GM19324 (cell line): ENCODE results near the gene NUDT17.

Experiments used
- ATAC-seq: cut with Tn5 transposase; IDR thresholded peaks from one replicate; pipeline ENCODE4 v1.9.1; 2021; ENCODE audit warnings: mild to moderate bottlenecking, moderate library complexity; ENCODE audit not compliant: unreplicated experiment, low FRiP score

NUDT17 gene

GRCh38 chr1:145846201-145846612, 777 bp downstream of the NUDT17 start:
- ATAC-seq, result no peak

GRCh38 chr1:145847827-145848226, 2.4 kb downstream of the NUDT17 start:
- no peak for ATAC-seq

- no peak for ATAC-seq
Observed at GRCh38 chr1:145849356-145850160, 4.1 kb downstream of the NUDT17 start.

- no peak for ATAC-seq
Observed at GRCh38 chr1:145855426-145855948, 10.1 kb downstream of the NUDT17 start.

- ATAC-seq, result no peak
Observed at GRCh38 chr1:145857170-145857569, 11.7 kb downstream of the NUDT17 start.

GRCh38 chr1:145858238-145858900, 12.9 kb downstream of the NUDT17 start:
- no peak for ATAC-seq

GRCh38 chr1:145858901-145859490, 13.6 kb downstream of the NUDT17 start, which contains the start of gene PIAS3:
Gene PIAS3, minus strand, starts transcription at chr1:145859081. Its CDS starts 91 bp downstream, at chr1:145858990.
- ATAC-seq, result peak; percentile 92

- peak; percentile 68 for ATAC-seq
Observed at GRCh38 chr1:145859491-145860023, 14.1 kb downstream of the NUDT17 start.

- no peak for ATAC-seq
Observed at GRCh38 chr1:145863282-145864018, 18.0 kb downstream of the NUDT17 start.

GRCh38 chr1:145868232-145868631, 22.8 kb downstream of the NUDT17 start:
- ATAC-seq, result no peak

GRCh38 chr1:145871994-145872924, 26.8 kb downstream of the NUDT17 start:
- ATAC-seq, result no peak

- ATAC-seq, result no peak
Observed at GRCh38 chr1:145874646-145875045, 29.2 kb downstream of the NUDT17 start.

GRCh38 chr1:145877923-145878486, 32.6 kb downstream of the NUDT17 start:
- ATAC-seq, result no peak

GRCh38 chr1:145878724-145879123, 33.3 kb downstream of the NUDT17 start:
- no peak for ATAC-seq

GRCh38 chr1:145879775-145880174, 34.3 kb downstream of the NUDT17 start:
- ATAC-seq, result no peak

GRCh38 chr1:145884675-145885074, 39.2 kb downstream of the NUDT17 start:
- ATAC-seq, result no peak

- ATAC-seq, result peak; percentile 99
Observed at GRCh38 chr1:145885738-145886287, 40.4 kb downstream of the NUDT17 start, which contains the start of gene ANKRD35. Gene ANKRD35, minus strand, starts transcription at chr1:145885866. Its CDS starts 108 bp downstream, at chr1:145885758.

GRCh38 chr1:145886390-145886789, 41.0 kb downstream of the NUDT17 start:
- no peak for ATAC-seq
